Measurements from ENCODE around the gene NPTX1. TPM values are rescaled to one million over a fixed set of nuclear protein-coding genes. Genes with fewer than 3 reads are reported as not detected.

Gene NPTX1
- total RNA-seq, 1 donor from 2014 or later: 0.20 TPM

DNA sequence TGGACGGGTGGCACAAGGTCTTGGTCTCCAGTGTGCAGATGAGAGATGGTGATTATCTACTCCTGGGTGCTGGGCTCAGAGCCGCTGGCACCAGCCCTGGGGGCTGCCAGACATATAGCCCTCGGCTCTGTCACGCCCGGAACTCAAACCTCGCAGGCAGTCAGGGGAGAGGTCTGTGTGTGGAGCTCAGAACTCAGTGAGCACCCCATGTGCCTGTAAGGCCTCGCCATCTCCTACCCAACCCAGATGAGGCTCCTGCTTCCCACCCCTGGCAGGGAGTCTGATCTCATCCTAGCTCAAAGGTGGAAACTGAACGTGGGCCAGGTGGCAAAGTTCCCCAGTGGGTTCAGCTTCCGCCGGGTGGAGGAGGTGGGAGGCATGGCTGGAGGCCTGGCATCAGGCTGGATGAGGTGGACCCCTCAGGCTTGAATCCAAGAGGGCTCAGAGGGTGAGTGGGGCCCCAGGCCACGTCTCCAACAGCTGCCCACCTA is 22.6 kb upstream of the NPTX1 start:
- CTCF ChIA-PET: no interaction called here
- no peaks in the 10 kb centered on the region for H3K9me3 Mint-ChIP-seq

DNA sequence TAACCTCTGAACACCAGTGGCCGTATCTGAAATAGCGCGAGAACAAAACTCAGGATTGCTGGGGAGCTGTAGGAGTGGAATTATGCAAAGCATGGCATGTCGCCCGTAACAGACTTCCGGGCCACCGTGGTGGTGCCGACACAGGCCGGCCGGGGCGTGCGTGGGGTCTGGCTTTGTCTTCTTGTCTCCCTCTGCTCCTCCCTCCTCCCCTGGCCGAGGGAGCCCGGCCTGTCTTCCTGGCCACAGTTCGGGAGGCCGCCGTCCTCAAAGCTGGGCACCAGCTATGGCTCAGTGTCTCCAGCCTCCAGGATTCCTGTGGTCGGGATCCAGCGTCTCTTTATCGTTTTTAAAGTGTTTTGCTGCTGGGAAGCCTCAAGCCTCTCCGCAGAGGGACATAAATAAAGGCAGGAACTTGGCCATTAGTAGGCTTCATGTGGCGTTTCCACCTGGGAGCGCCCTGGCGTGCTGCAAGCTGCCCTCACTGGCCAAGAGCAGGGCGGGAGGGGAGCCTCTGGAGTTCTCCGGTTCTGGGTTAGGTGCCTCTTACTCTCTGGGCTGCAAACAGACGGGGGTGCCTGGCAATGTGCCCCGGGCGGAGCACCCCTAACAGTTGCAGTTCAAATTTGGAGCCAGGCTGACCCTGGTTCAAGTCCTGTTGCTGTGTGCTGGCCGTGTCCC is 22.0 kb upstream of the NPTX1 start:
- Mint-ChIP-seq H3K27me3 (peaks cover 33% of the 10 kb centered on the region), H3K27ac (no peak overlapping the region)
- CTCF ChIA-PET: no interaction called here

More for the DNA sequence above, 22.6 kb upstream of the NPTX1 start:
- ATAC-seq (ENCODE audit: low read depth) (no peak), DNase-seq (no peak)
- H3K36me3 Mint-ChIP-seq (ENCODE audit: low read depth): no peaks in the 10 kb centered on the region
- no peak overlapping the region for H3K27ac Mint-ChIP-seq
- H3K4me1 Mint-ChIP-seq: peaks cover 3% of the 10 kb centered on the region
- intact Hi-C loops (cut with micrococcal nuclease): no loop called here
- H3K4me3 Mint-ChIP-seq: no peak overlapping the region
- POLR2A ChIA-PET: no interaction called here
- H3K27me3 Mint-ChIP-seq: peaks cover 33% of the 10 kb centered on the region
- TF ChIP-seq, protein P1, sequence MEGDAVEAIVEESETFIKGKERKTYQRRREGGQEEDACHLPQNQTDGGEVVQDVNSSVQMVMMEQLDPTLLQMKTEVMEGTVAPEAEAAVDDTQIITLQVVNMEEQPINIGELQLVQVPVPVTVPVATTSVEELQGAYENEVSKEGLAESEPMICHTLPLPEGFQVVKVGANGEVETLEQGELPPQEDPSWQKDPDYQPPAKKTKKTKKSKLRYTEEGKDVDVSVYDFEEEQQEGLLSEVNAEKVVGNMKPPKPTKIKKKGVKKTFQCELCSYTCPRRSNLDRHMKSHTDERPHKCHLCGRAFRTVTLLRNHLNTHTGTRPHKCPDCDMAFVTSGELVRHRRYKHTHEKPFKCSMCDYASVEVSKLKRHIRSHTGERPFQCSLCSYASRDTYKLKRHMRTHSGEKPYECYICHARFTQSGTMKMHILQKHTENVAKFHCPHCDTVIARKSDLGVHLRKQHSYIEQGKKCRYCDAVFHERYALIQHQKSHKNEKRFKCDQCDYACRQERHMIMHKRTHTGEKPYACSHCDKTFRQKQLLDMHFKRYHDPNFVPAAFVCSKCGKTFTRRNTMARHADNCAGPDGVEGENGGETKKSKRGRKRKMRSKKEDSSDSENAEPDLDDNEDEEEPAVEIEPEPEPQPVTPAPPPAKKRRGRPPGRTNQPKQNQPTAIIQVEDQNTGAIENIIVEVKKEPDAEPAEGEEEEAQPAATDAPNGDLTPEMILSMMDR (IDR thresholded peaks at IDR 0.05): no peak

DNA sequence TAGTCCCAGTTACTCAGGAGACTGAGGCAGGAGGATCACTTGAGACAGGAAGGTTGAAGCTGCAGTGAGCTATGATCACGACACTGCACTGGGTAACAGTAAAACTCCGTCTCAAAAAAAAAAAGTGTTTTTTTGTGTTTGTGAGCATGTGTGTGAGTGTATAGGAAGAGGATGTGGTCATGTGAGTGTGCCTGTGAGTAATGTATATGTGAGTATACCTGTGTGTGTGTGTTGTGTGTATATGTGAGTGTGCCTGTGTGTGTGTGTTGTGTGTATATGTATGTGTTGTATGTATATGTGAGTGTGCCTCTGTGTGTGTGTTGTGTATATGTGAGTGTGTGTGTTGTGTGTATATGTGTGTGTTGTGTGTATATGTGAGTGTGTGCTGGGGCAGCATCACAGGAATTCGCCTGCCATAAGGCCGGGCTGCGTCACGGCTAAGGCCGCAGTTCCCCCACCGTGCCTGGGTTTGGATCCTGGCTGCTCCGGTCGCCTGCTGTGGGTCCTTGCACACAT is 21.4 kb upstream of the NPTX1 start:
- no peak for DNase-seq
- ChIA-PET POLR2A (interaction anchor here (0.6 kb wide), 1 partner anchor 152 kb away, joined by 3 read pairs; no protein-coding TSS in a partner anchor), CTCF (no interaction called here)
- TF ChIP-seq, protein P1 (IDR thresholded peaks at IDR 0.05): no peak
- ATAC-seq (ENCODE audit: low read depth): no peak
- no peak overlapping the region for H3K4me3 Mint-ChIP-seq
- H3K27me3 Mint-ChIP-seq: peaks cover 33% of the 10 kb centered on the region
- H3K27ac Mint-ChIP-seq: no peak overlapping the region
- no peaks in the 10 kb centered on the region for H3K36me3 Mint-ChIP-seq (ENCODE audit: low read depth)
- intact Hi-C loops (cut with micrococcal nuclease): no loop called here
- peaks cover 3% of the 10 kb centered on the region for H3K4me1 Mint-ChIP-seq
- H3K9me3 Mint-ChIP-seq: no peaks in the 10 kb centered on the region

More for the DNA sequence above, 22.0 kb upstream of the NPTX1 start:
- Mint-ChIP-seq H3K4me3 (no peak overlapping the region), H3K4me1 (peaks cover 3% of the 10 kb centered on the region), H3K36me3 (ENCODE audit: low read depth) (no peaks in the 10 kb centered on the region), H3K9me3 (no peaks in the 10 kb centered on the region)
- intact Hi-C loops (cut with micrococcal nuclease): no loop called here
- ATAC-seq (ENCODE audit: low read depth) (no peak), DNase-seq (no peak)
- POLR2A ChIA-PET: interaction anchor here (0.6 kb wide), 1 partner anchor 151 kb away, joined by 3 read pairs; no protein-coding TSS in a partner anchor
- TF ChIP-seq, protein P1 (IDR thresholded peaks at IDR 0.05): no peak

DNA sequence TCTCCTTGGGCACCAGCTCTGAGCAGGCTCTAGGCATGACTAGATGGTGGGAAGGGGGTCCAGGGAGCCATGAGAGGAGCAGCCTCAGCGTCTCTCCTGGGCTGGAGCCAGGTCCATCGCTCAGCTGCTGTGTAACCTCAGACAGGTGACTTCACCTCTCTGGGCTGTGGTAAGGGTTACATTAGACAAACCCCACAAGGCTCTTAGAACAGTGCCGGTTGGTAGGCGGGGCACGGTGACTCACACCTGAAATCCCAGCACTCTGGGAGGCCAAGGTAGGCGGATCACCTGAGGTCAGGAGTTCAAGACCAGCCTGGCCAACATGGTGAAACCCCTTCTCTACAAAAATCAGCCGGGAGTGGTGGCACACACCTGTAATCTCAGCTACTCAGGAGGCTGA is 18.1 kb upstream of the NPTX1 start:
- H3K27ac Mint-ChIP-seq: no peak overlapping the region
- peaks cover 27% of the 10 kb centered on the region for H3K27me3 Mint-ChIP-seq
- H3K4me3 Mint-ChIP-seq: no peak overlapping the region
- CTCF ChIA-PET: no interaction called here
- intact Hi-C loops (cut with micrococcal nuclease): no loop called here
- peaks cover 3% of the 10 kb centered on the region for H3K4me1 Mint-ChIP-seq
- no peaks in the 10 kb centered on the region for H3K9me3 Mint-ChIP-seq
- TF ChIP-seq, protein P1 (IDR thresholded peaks at IDR 0.05): no peak
- no peaks in the 10 kb centered on the region for H3K36me3 Mint-ChIP-seq (ENCODE audit: low read depth)
- POLR2A ChIA-PET: no interaction called here
- DNase-seq: no peak
- ATAC-seq (ENCODE audit: low read depth): no peak

DNA sequence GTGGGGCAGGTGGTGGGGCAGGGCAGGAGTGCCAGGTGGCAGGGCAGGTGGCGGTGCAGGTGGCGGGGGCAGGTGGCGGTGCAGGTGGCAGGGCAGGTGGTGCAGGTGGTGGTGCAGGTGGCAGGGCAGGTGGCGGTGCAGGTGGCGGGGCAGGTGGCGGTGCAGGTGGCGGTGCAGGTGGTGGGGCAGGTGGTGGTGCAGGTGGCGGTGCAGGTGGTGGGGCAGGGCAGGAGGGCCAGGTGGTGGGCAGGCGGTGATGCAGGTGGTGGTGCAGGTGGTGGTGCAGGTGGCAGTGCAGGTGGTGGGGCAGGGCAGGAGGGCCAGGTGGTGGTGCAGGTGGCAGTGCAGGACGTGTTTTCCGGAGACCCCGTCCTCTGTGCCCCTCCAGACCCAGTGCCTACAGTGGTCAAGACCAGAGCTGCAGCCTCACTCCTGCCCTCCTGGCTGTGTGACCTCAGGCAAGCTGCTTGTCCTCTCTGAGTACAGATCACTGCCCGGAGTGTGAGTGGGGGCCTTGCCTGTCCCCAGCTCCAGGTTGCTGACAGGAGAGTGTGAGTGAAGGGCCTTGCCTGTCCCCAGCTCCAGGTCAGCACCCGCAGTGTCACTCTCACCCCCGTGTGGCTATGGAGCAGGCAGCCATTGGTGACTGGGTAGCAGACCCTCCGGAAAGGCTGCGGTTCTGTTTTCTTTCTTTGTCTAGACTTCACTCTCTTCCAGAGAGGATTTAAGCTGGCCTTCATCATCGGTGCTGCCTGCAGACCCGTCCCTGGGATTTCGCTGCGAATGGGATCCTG is 16.1 kb upstream of the NPTX1 start:
- no peaks in the 10 kb centered on the region for H3K9me3 Mint-ChIP-seq

More for the DNA sequence above, 16.1 kb upstream of the NPTX1 start:
- Mint-ChIP-seq H3K4me1 (no peaks in the 10 kb centered on the region), H3K27me3 (peaks cover 20% of the 10 kb centered on the region), H3K27ac (no peak overlapping the region), H3K4me3 (no peak overlapping the region), H3K36me3 (ENCODE audit: low read depth) (no peaks in the 10 kb centered on the region)
- ATAC-seq (ENCODE audit: low read depth) (no peak), DNase-seq (no peak)
- intact Hi-C loops (cut with micrococcal nuclease): no loop called here
- TF ChIP-seq, protein P1 (IDR thresholded peaks at IDR 0.05): no peak
- CTCF ChIA-PET: no interaction called here
- POLR2A ChIA-PET: interaction anchor here (1.0 kb wide), 1 partner anchor 38 kb away, joined by 4 read pairs; no protein-coding TSS in a partner anchor
